Stimulated activated CD4-positive, alpha-beta T cell treated with anti-CD3 and anti-CD28 coated beads, Interleukin-2, amount 100 ng/mL, for 48 hours (primary cell): Measurements from ENCODE around the gene STK10.
"Not testable (repeated sequence)": the region's sequence is repeated elsewhere in the genome, so short reads cannot be mapped to it uniquely, and the experiment has no call there.

Source experiments
- DNase-seq, 2 donors: peaks; one replicate each; pipeline ENCODE4 v3.0.0-alpha.2; 2020

STK10 gene

DNA sequence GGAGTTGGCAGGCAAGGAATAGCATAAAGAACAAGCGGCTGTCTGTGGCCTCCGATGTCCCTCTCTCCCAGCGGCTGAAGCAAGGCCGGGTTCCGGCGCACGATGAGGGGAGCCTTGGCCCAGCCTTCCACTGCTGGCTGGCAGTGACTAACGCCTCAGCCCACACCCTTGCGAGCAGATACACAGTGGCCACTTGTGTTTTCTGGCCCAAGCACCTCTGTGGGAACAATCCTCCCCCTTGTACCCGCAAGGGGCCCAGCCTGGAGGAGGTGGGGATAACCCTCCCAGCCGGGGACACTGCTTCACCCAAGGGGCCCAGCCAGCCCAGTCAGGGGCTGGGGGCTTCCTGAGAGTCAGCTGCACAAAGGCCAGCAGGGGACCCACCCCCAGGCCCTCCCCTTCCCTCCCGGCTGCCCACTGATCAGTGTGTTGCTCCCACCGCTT is 23.2 kb downstream of the STK10 start:
- no peak for DNase-seq

DNA sequence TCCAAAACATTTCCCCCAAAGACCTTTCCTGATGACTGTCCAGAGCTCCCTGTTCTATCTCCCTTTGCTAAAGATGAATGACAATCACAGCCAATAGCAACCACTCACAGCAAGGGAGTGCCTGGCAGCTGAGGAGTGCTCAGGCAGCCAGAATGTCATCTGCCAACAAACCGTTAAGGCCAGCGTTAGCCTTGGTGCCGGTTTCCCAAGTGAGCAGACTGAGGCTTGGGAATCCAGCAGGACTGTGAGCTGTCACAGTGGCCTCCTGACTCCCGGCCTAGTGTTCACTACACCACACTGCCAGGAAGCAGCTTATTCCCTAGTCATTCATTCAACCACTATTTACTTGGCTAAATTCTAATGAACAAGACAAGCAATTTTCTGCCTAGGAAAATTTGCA is 24.7 kb downstream of the STK10 start:
- DNase-seq: no peak

DNA sequence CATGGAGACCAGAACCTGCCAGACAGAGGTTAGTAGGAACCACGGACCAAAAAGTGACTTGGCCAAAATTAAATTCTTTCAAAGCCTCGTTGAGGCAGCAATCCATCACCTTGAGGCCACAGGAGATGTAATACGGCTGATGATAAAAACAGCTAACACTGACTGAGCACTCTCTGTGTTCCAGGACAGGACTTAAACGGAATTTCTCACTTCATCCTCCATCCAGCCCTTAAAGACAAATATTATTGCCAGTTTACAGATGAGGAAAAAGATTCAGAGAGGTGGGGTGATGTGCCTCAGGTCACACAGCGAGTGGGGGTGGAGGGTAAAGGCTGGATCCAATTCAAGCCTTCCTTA is 25.1 kb downstream of the STK10 start:
- no peak for DNase-seq

DNA sequence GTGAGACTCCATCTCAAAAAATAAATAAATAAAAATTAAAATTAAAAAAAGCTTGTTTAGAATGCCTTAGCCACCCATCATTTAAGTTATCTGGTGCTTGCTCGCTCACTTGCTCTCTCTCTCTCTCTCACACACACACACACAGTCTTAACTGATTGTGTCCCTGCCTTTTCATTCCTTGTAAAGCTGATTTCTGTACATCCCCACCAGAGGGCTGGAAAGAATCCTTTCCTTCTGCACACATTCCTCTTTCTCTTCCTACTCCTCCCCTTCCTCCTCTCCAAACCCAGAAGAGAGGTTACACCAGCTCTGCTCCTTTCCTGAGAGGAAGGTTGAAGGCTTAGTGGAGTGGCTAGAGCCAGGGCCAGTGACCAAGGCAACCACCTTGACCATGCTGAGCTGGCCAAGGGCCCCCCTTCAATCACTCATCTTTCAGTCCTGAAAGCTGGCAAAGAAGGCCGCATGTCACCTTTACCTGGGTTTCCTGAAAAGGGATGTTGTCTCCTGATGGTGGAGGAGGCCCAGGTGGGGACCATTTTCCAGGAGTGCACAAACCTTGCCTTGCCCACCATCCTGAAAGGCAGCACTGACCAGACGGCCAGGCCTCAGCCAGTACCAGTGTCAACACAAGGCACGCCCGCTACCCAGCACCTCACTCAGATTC is 25.6 kb downstream of the STK10 start:
- DNase-seq: no peak

DNA sequence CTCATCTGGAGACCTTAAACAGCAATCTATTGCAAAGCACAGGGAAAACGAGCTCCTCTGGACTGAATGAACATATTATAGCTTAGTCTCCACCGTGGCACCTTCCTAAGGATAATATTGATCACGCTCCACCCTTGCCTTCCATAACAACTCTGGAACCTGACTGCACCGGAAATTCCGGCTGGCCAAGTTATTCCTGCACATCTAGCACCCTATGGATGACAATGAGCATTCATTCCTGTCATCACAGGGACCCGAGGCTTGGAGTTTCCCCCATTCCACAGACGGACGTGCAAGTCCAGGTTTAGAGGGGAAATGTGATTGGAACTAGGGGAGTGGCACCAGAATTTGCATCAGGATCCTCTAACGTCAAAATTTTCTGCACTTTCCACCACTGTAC is 27.5 kb downstream of the STK10 start:
- DNase-seq: no peak

DNA sequence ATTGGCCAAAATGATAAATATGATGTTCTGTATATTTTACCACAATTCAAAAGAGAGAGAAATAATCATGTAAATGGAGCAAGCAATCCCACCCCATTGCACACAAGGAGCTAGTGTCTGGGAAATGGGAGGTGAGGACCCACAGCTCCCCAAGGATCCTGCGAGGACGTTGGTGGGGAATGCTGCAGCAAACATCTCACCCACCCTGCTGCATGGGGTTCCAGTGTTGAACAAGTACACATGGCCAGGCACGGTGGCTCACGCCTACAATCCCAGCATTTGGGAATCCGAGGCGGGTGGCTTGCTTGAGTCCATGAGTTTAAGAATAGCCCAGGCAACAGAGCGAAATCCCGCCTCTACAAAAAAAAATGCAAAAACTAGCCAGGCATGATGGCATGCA is 29.0 kb downstream of the STK10 start:
- DNase-seq: no peak

DNA sequence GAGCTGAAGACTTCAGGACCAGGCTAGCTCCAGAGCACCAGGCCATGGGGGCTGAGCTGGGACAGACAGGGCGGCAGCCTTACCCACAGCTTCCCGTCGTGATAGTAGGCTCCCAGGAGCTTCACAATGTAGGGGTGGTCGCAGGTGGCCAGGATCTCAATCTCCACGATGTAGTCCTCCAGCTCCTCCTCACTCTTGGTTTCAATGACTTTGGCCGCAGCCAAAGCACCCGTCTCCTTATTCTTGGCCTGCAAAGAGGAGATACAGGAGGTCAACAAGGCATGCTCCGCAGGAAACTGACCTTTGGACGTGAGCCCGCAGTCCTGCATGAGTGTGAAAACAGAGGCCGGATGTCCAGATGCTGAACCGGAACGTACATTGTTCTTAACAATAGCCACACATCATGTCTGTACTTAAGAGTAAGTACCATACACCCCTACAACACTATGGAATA is 31.5 kb downstream of the STK10 start:
- DNase-seq: no peak

DNA sequence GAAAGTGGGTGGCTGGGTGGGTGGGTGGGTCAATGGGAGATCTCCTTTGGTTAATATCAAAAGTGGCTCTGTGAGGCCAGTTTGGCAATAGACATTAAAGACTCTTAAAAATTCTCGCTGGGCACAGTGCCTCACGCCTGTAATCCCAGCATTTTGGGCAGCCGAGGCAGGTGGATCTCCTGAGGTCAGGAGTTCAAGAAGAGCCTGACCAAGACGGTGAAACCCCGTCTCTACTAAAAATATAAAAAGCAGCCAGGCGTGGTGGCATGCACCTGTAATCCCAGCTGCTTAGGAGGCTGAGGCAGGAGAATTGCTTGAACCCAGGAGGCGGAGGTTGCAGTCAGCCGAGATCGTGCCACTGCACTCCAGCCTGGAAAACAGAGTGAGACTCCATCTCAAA is 32.9 kb downstream of the STK10 start:
- DNase-seq: not testable (repeated sequence)

DNA sequence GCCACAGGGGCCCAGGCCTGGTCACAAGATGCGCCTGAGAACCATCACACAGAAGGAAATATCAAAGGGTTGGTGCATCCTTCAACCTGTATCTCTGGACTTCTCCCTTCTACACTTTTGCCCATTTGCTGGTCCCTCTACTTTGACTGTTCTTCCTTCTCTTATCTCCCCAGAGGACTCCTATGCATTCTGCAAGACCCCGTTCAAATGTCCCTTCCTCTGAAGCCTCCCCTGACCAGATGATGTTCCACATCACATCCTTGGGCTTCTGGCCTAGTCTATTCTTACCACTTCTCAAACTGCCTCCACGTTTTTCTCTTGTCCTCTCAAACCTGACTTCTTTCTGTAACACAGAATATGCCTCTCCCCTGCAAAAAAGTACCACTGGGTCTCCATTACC is 34.3 kb downstream of the STK10 start:
- DNase-seq: no peak

DNA sequence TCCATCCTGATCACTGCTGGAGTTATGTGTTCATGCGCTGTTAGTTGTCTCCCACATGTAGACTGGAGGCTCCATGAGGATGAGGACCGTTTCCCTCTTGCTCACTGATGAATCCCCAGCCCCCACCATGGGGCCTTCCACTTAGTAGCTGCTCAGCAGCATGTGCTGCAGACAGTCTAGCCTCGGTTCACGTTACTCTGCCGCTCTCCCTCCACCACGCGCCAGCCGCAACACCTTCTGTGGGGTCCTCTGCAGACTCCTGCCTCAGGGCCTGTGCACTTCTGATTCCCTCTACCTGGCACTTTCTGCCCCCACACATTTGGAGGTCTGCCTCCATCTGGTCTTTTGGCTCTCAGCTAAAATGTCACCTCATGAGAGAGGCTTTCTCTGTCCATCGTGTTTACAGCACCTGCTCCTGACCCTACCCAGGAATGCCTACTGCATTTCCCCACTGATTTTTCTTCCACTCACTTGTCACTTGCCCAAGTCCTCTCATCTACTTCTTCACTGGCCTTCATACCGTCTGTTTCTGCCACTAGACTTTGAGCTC is 36.3 kb downstream of the STK10 start:
- no peak for DNase-seq

DNA sequence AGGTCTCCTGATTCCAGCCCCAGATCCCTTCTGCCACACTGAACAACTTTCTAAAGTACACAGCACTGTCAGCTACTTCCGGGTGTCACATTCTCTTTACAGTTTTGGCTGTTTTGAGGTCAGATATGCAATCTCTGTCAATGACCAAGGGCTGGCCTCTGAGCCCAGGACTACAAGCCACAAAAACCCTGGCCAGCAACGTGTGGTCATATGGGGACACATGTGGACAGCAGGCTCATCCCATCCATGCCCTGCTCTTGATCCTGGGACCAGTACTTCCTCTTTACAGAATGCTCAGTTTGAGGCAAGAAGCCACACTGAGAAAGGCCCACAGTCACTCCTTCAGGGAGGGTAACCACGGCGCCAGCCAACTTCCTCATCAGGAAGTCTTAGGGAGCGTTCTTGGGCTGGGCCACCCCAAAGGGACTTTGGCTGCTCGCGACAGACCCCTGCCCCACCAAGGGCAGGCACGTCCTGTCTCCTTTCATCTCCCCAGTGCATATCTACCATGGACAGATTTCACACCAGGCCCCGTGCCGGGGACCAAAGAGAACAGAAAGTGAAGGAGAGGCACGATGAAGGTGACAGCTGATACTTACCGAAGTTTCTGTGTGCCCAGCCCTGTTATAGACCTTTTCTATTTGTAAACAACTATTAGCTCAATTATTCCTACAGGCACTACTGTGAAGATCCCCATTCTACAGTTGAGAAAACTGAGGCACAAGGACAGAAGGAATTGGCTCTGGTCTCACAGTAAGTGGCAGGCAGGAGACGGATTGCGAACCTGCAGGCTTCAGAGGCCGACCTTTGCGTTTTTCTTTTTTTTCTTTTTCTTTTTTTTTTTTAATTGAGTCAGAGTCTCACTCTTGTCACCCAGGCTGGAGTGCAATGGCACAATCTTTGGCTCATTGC is 37.3 kb downstream of the STK10 start:
- no peak for DNase-seq

DNA sequence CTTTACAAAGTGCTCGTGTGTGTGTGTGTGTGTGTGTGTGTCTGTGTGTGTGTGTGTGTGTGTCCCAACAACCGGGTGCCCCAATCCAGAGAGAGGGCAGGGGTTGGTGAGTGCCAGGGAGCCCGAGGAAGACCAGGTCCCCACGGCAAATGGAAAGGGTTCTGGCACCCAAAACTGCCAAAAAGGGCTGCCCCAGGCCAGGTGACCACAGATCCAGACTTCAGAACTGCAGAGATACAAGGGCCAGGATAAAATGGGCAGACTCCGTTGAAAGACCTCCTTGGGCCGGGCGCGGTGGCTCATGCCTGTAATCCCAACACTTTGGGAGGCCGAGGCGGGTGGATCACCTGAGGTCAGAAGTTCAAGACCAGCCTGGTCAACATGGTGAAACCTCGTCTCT is 38.5 kb downstream of the STK10 start:
- not testable (repeated sequence) for DNase-seq

DNA sequence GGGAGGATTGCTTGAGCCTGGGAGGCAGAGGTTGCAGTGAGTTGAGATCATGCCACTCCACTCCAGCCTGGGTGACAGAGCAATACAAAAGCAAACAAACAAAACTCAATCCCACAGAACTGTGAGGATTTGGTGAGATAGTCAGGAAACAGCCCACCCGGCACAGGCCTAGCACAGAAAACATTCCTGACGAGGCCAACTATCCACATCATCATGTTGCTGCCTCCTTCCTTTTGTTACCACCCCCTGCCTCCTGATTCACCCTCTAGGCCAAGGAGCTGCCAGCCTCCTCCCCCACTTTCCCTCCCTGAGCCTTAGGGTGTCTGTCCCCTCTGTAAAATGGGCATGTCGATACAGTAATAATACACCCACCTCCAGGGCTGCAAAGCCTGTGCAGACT is 39.0 kb downstream of the STK10 start:
- DNase-seq: no peak

DNA sequence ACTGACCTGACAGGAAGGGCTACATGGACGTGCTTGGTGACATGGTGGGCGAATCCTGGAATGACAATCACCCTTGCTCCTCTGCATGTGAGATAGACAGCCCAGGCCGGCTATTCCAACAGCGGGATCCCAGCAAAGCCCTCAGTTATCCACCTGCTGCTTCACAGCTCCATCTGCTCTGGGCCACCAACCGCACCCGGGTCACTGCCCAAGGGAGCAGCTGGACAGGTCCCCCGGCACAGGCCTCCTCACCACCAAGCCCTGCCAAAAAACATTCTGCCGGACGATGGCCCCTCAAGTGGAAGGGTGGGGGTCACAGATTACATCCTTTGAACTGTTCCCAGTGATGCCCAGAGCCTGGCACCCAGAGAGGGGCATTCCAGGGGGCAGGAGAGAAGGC is 39.6 kb downstream of the STK10 start:
- DNase-seq: no peak

DNA sequence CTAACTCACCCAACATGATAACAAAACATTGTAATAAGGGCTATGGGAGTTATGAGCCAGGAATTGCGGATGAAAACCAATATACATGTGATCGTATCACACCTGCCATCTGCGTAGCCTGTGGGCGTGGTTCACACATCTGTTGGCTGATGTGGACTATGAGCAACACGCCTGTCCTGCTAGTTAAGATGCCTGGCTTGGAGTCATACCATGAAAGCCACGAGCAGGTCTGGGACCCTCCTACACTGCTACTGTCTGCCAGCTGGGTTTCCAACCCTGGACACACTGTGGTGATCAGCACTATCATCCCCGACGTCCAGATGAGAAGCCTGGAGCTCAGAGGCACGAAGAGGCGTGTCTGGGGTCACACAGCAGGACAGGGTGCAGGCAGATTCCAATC is 40.2 kb downstream of the STK10 start:
- no peak for DNase-seq

DNA sequence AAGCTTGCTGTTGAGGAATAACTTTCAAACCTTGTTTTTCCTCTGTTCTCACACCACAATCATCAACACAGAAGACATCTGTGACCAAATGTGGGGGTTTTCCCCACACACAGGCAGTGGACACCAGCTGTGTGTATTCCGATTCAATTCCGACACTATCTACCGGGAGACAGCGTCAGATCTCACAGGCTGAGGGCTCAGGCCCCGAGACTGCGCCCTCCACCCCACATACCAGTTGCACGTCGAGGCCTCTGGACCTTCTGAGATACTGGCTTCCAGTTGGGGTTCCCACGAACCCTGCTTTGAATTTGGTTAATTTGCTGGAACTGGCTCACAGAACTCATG is 41.3 kb downstream of the STK10 start:
- no peak for DNase-seq

DNA sequence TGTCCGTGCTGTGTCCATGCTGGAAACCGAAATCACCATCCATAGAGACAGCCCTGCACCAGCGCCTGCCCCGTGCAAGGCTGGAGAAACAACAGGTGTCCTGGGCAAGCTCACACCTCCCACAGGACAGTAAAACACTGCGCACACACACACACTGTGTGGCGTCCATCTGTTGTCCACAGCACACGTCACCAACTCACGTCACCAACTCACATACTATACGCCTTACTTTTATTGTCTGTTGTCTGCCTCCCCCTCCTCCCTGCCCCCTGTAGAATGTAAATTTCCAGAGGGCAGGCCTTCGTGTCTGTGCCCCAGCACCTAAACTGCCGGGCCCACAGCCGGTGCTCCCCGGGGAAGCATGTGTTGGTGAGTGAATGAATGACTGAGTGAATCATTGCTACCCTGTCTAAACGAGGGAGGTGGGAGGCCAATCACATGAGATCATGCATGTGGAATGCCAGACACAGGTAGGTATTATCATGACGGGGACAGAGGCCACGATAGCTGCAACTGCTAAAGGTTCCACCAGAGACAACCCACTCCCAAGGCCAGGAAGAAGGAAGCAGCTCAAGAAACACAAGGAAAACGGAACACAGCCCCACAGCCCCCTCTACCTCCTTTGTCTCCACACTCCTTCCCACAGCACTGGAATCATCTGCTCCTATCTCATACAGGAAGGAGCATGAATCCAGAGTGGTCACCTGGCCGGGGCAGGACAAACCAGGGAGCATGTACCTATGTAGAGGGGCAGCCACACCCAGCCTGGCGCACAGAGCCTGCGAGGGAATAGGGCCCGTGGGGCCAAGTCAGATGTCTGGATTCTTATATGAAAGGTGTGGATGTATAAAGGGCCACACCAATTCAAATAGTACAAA is 41.9 kb downstream of the STK10 start:
- no peak for DNase-seq

DNA sequence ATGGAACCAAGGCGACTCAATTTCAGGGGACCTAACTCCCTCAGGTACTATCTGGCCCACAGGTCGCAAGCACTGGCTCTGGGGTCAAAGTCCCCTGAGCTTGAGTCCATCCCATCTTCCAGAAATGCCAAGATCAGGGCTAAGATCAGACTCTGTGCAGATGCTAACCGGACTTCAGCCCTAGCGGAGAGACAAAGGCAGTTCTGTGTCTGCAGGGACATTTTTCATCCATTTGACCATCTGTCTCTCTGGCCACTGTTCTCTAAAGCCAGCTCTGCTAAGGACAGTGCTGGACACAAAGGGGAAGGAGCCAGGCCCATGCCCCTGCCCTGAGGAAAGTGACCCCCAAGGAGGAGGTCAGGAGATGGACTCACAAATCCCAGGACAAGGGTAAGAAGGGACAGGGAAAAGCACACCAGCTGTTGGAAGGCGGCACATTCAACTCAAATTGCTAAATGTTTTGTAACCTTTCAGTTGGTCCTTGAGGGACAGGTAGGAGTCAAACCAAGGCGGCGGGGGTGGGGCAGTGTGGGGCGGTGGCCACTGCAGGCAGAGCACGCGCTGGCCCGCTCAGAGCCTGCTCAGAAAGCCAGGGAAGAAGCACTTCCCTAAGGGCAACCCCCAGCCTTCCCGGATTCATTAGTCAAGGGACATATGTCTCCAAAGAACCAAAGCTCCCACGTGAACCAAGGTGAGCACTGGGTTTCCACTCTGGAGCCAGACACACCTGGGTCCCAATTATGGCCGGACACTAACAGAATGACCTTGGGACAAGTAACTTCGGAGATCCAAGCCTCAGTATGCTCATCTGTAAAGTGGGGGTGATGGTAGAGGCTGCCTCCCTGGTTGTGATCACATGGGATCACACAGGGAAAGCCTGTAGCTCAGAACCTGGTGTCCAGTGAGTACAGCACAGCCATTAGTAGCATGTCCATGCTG is 42.8 kb downstream of the STK10 start:
- DNase-seq: no peak

DNA sequence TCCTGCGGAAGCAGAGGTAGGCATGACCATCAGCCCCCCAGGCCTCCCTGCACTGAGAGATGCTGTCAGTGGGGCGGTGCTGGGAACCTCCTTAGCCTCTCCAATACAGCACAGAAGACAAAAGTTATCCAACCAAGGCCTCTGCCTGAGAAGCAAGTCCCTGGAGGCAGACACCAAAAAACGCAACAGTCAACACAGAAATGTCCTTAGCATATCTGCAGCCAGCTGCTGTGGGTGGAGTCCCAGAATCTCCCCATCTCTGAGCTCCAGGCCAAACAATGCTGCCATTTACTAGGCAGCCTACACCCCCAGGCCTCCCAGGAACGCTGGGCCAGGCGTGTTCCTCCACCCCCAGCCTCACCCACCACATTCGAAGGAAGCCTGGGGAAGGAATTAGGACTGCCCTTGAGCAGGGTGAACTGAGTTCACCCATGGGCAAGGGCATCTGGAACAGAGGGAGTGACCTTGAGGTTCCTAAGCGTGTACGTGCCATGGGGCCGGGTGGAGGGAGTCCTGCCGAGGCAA is 43.7 kb downstream of the STK10 start:
- no peak for DNase-seq

DNA sequence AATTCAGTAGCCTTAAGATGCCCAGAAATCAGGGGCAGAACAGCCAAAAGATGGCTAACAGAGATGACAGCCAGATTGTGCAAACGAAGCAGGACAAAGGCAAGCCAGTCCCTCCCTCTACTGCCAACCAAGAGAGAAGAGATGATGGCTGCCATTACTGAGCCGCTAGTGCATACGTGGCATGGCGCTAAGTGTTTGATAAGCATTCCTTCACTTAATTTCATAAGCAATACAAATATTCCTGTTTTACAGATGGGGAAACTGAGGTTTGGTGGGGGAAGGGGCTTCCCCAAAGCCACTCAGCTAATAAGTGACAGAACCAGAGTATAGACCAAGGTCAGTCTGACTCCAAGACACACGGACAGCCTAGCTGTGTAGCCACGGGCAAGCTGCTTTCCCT is 44.1 kb downstream of the STK10 start:
- DNase-seq: no peak

DNA sequence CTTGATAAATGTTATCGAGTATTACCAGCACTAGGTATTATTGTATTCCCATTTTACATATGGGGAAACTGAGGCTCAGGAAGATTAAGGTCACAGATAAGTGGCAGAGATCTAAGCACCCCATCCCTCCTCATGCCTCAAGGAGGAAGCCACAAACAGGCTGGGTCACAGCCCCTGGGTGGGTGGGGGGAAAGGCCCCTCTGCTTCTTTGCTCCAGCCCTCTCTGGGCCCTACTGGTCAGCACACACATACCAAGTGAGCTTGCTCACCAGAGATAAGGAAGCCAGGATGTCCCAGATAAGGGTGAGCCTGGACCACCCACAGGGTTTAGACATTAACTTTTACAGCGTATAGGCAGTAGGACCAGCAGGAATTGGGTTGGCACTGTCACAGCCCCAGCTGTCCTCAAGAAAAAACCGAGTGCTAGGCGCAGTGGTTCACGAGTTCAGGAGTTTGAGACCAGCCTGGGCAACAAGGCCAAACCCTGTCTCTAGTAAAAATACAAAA is 45.3 kb downstream of the STK10 start:
- DNase-seq: no peak

DNA sequence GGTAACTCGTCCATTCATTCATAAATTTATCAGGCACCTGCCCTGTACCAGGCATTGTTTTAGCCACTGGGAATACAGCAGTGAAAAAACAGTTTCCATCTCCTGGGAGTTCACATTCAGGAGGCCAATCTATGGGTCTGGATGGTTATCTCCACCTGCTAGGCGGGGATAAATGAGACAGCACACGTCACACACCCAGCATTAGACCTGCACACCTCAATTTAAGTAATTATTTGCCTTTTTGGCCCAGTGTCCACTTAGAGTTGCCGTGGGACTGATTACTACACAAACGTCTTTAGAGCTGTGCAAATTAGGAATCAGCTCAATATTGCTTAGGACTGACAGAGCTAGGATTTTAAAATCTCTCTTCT is 46.1 kb downstream of the STK10 start:
- DNase-seq: no peak
